HG03460 (cell line): ENCODE measurements around the gene TPT1.
A peak's percentile ranks its signal among the peaks of the same experiment; 100 is the strongest.
"Not testable (repeated sequence)": the region's sequence is repeated elsewhere in the genome, so short reads cannot be mapped to it uniquely, and the experiment has no call there.

Experiments used
- ATAC-seq: cut with Tn5 transposase; IDR thresholded peaks from one replicate; pipeline ENCODE4 v1.9.1; 2021; ENCODE audit not compliant: unreplicated experiment

TPT1 gene

GRCh38 chr13:45368005-45368404 is 27.0 kb upstream of the TPT1 start:
- no peak for ATAC-seq

- ATAC-seq = peak; percentile 92
These were observed 26.4 kb upstream of the TPT1 start for GRCh38 chr13:45367358-45367757.

- no peak for ATAC-seq
These were observed 24.5 kb upstream of the TPT1 start for GRCh38 chr13:45365558-45365885.

- ATAC-seq = no peak
These were observed 24.0 kb upstream of the TPT1 start for GRCh38 chr13:45364876-45365557.

GRCh38 chr13:45362939-45363338 is 22.0 kb upstream of the TPT1 start:
- ATAC-seq = no peak

- ATAC-seq = no peak
These were observed 20.7 kb upstream of the TPT1 start for GRCh38 chr13:45361596-45362206.

- no peak for ATAC-seq
These were observed 16.1 kb upstream of the TPT1 start for GRCh38 chr13:45356966-45357672.

- no peak for ATAC-seq
These were observed 12.9 kb upstream of the TPT1 start for GRCh38 chr13:45353895-45354294.

GRCh38 chr13:45352031-45352430 is 11.0 kb upstream of the TPT1 start:
- no peak for ATAC-seq

GRCh38 chr13:45350152-45350551 is 9.2 kb upstream of the TPT1 start:
- no peak for ATAC-seq

- no peak for ATAC-seq
These were observed 8.5 kb upstream of the TPT1 start for GRCh38 chr13:45349438-45349837.

- not testable (repeated sequence) for ATAC-seq
These were observed 3.1 kb upstream of the TPT1 start for GRCh38 chr13:45344064-45344463.

GRCh38 chr13:45343102-45343501 is 2.1 kb upstream of the TPT1 start:
- ATAC-seq = not testable (repeated sequence)

- not testable (repeated sequence) for ATAC-seq
These were observed 1.7 kb upstream of the TPT1 start for GRCh38 chr13:45342668-45343067.

GRCh38 chr13:45341799-45342500 is 967 bp upstream of the TPT1 start:
- no peak for ATAC-seq

GRCh38 chr13:45340422-45341033 is 455 bp downstream of the TPT1 start:
- peak; percentile 45 for ATAC-seq

- no peak for ATAC-seq
These were observed 1.1 kb downstream of the TPT1 start for GRCh38 chr13:45339867-45340266.

GRCh38 chr13:45339399-45339798 is 1.6 kb downstream of the TPT1 start:
- no peak for ATAC-seq

- no peak for ATAC-seq
These were observed 3.2 kb downstream of the TPT1 start for GRCh38 chr13:45337803-45338202.

GRCh38 chr13:45337395-45337794 is 3.6 kb downstream of the TPT1 start:
- ATAC-seq = no peak
